ENCODE results near the gene ARPC1B.
"Not testable (repeated sequence)": the region's sequence is repeated elsewhere in the genome, so short reads cannot be mapped to it uniquely, and the experiment has no call there.

ARPC1B gene

DNA sequence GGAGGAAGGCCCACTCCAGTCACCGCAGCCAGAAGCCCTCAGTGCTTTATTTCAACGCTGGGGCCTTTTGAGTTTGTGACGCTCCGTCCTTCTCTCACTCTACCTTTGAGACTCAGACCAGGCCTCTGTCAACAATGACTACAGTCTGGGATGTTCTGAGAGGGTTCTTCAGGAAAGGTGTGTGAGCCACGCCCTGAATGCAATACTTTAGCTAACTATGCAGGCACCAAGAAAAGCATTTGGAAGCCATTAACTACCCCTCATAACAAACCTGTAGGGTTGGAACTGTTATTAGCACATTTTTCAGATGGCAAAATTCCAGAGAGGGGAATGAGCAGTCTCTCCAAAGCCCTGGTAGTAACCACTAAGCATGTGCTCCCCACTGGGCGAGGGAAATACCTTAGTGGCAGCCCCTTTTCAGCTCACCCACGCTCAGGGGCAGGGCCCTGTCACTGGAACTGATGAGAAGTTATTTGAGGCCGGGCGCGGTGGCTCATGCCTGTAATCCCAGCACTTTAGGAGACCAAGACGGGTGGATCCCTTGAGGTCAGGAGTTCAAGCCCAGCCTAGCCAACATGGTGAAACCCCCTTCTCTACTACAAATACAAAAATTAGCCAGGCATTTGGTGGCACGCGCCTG, 5.7 kb upstream of the ARPC1B start:
- no peak for DNase-seq

DNA sequence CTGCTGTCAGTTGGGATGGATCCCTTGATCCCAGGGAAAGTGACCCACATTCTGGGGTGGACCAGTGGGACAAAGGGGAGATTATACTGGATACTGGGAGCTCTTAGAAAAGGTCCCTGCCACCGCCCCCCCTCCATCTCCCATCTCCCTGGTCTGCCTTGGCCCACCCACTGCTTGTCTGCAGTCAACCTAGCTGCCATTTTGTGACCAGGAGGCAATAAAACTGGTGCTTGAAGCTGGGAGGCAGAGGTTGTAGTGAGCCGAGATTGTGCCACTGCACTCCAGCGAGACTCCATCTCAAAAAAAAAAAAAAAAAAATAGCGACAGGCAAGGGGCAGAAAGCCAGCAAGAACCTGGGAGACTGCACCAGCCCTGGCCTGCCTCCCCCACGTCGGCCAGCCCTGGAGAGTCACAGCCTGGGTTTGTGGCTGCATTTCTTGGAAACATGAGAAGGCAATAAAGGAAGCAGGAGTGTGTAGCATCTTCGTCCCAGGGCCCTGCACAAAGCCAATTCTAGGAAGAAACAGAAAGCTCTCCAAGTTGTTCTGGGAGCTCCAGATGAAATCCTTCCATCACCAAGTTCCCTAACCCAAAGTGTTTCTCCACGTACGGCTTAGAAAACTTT, 4.7 kb upstream of the ARPC1B start:
- DNase-seq = no peak

GRCh38 chr7:99371376-99371920, 3.1 kb upstream of the ARPC1B start:
- no peak for DNase-seq

DNA sequence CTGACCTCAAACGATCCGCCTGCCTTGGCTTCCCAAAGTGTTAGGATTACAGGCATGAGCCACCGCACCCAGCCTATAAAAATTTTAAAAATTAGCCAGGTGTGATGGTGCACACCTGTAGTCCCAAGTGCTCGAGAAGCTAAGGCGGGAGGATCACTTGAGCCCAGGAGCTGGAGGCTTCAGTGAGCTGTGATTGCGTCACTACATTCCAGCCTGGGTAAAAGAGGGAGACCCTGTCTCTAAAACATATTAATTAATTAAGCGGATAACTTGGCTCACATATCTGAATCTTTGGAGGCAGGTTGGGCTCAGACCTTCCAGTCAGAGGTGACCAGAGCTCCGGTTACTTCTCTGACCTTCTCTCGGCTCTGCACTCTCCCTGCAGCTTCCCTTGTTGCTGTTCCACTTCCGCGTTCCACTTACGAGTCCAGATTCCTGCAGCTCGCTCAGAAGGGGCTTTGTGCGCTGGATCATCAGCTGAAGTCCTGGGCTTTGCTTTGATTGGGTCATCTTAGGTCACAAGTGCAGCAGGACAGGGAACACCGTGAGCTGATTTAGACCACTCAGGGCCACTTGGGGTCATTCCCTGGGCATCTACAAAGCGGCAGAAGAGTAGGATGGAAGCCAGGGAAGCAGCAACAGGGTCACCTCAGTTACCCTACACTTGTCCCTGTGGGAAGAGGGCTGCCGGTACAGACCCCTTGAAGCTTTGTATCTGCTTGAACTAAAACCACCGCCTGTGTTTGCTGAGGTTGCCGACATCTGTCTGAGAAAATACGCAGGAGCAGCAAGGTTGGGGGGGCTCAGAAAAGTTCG, 2.0 kb upstream of the ARPC1B start:
- no peak for DNase-seq

DNA sequence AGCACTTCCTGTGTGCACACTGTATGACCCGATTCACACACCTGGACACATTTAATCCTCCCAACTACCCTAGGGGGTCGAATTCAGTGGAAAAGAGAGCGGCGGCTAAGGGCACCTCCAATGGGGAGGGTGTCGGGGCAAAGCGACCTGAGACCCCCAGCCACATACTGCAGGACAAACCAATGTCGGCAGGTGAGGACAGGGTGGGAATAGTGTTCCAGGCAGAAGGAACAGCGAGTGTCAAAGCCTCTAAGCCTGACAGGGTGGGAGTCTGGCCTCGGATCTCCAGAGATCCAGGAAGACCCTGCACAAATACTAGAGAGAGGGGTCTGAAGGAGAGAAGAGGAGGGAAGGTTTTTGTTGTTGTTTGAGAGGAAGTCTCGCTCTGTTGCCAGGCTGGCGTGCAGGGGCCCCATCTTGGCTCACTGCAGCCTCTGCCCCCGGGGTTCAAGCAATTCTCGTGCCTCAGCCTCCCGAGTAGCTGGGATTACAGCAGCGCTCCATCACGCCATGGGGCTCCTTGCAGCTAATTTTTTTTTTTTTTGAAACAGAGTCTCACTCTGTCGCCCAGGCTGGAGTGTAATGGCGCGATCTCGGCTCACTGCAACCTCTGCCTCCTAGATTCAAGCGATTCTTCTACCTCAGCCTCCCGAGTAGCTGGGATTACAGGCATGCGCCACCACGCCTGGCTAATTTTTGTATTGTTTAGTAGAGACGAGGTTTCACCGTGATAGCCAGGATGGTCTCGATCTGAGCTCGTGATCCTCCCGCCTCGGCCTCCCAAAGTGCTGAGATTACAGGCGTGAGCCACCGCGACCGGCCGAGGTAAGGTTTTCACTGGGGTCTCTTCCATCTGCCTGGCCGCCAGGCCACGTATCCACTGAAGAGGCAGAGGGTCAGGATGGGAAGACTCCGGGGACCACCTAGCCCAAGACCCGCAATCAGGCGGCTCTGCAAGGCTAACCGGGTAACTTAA, 1.2 kb upstream of the ARPC1B start:
- no peak for DNase-seq

- DNase-seq = no peak
Measured at GRCh38 chr7:99375070-99375807, 709 bp downstream of the ARPC1B start.

- no peak for DNase-seq
Measured at GRCh38 chr7:99379043-99379577, 4.6 kb downstream of the ARPC1B start.

GRCh38 chr7:99379693-99380031, 5.1 kb downstream of the ARPC1B start:
- DNase-seq = not testable (repeated sequence)

DNA sequence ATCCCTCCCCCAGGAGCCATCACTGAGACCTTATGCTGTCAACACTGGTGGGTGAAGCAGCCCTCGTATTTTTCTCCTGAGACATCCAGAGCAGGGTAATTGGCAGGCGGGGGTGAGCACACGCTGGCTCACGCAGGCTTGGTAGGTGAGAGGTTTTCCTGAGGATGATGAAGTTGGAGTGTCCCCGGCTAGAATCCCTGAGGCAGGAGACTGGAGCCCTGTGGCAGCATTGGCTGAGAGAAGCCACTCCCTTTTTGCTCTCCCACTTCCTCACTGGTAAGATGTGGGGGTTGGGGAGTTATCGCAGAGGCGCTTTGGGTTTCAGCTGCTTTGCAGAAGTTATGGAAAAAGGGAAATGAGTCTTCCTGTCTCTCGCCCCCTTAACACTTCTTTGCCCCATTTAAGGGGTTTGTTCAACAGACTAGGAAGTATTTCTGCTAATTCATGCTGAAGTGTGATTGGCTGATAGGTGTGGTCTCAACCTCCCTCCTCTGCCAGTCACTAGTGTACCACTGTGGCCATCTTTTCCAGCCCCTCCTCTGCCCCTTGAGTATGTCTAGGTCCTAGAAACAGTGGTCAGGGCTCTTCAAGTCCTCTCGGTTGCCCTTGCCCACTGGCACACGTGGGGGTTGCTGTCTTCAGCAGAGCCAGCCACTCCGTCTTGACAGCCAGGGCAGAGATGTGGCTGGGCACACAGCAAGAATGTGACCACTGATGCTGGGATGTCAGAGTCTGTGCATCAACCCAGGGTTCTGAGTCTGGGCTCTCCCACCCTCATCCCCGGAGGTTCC, 5.7 kb downstream of the ARPC1B start:
- DNase-seq = no peak

- DNase-seq = no peak
Measured at GRCh38 chr7:99380823-99381663, 6.5 kb downstream of the ARPC1B start.

DNA sequence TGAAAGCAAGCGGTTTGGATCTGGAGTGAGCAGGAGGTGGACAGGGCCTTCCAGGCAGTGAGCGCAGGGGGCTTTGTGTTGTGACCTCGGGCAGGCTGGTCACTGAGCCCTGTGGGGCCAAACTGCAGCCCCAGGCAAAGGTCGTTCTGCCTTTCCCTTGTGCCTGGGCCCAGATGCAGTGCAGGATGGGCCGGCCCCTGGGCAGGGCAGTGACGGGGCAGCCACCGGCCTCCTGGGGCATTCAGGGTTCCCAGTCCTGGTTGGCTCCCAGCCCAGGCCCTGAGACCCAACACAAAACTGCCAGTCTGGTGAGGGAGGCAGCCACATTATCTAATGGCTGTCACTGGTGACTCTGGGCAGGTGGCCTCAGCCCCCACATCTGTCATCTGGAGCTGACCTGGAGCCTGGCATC, 7.1 kb downstream of the ARPC1B start:
- DNase-seq = no peak

DNA sequence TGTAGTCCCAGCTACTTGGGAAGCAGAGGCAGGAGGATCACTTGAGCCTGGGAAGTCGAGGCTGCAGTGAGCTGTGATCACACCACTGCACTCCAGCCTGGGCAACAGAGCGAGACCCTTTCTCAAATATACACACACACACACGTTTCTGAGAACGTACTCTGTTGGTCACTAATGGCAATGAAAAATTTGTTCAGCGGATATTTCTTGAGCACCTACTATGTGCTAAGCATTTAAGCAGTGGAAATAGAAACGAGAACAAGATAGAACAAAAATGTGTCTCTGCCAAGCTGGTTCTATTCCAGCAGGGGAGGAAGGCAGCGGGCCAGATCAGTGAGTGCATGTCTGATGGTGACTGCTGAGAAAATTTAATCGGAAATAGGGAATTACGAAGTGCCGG, 8.7 kb downstream of the ARPC1B start:
- no peak for DNase-seq

DNA sequence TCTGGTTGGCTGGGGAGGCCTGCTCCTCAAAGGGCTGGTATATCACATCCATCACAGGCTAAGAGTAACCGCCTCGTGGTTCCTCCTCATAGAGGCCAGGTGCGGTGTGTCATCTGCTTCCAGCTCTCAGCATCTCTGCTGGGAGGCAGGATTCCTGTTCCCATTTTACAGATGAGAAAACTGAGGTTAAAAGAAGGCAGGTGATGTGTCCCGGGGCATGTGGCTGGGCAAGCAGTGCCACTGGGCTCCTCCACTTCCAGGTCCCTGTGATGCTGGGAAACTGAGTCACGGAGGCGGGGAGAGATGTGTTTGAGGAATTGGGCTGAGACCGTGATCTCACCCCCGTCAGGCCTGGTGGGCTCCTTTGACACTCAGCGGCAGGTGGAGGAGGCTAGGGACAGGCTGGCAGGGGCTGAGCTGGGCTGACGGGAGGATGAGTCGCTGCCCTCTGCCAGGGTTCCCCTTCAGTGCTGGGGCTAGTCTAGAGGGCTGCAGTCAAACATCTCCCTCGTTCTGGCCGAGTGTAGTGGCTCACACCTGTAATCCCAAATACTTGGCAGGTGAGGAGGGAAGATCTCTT, 9.4 kb downstream of the ARPC1B start:
- DNase-seq = no peak

DNA sequence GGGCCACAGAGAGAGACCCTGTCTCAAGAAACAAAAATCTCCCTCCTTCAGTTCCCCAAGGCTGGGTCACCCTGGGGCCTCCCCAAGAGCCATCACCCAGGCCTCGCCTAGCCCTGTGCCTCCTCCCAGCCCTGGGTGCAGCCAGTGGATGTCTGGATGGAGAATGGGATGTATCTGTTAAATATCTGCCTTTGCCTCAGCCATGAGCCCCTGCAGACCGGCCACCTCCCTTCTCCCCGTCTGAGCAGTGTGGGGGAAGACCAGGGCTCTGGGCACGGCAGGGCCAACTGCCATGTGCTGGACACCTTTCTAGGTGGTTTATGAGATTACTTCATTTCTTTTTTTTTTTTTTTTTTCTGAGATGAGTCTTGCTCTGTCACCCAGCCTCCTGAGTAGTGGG, 10.0 kb downstream of the ARPC1B start:
- no peak for DNase-seq

DNA sequence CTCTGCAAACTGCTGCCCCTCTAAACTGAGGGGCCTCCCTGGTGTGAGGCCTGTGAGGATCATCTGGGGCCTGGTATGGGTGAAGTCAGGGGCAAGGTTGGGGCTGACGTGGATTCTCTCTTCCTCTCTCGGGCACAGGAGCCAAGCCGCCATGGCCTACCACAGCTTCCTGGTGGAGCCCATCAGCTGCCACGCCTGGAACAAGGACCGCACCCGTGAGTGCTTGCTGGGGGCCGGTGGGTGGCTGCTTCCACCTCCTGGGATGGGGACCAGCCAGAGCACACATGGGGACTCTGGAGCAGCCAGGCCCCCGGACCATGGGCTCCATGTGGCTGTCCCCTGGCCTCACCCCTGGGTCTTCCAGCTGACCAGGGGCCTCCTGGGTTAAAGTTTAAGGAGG, 11.0 kb downstream of the ARPC1B start:
- no peak for DNase-seq

DNA sequence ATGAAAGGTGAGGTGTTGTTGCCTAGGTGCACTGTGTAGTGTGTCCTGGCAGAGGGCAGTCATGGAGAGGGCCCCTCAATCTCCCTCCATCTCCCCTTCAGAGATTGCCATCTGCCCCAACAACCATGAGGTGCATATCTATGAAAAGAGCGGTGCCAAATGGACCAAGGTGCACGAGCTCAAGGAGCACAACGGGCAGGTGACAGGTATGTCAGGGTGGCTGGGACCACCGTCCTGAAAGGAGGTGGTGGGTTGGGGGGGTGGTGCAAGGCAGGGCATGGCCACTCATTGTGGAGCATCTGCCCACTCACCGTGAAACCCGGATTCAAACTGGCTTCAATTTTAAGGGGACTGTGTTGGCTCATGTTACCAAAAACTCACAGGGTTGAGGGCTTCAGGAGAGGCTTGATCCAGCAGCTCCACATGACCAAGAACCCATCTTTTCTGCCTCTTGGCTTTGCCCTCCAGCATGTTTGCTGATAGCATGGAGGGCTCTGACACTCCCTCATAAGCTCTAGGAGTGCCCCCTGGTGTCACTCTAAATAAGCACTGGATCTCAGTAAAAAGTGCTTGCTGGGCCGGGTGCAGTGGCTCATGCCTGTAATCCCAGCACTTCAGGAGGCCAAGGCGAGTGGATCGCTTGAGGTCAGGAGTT, 12.2 kb downstream of the ARPC1B start:
- DNase-seq = no peak

DNA sequence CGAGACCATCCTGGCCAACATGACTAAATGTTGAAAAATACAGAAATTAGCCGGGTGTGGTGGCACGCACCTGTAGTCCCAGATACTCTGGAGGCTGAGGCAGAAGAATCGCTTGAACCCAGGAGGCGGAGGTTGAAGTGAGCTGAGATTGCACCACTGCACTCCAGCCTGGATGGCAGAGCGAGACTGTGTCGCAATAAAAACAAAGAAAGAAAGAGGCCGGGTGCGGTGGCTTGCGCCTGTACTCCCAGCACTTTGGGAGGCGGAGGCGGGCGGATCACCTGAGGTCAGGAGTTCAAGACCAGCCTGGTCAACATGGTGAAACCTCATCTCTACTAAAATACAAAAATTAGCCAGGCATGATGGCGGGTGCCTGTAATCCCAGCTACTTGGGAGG, 12.7 kb downstream of the ARPC1B start:
- not testable (repeated sequence) for DNase-seq

GRCh38 chr7:99387912-99388311, 13.4 kb downstream of the ARPC1B start:
- DNase-seq = no peak

DNA sequence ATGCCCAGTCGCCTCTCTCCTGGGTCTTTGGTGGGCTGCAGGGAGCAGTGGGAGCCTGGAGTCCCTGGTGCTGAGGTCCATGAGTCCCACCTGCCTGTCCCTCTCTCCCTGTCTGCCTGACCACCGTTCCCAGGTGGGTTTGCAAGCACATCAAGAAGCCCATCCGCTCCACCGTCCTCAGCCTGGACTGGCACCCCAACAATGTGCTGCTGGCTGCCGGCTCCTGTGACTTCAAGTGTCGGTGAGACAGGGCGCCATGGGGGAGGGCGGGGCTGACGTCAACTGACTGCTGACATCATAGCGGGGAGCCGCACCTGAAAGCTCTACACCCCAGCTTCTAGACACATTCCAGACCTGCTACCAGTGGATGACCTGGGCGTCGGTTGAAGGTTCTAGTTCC, 15.2 kb downstream of the ARPC1B start:
- no peak for DNase-seq

All from NCI-H2107 (cell line).